HAP-1 (cell line): ENCODE results near the gene FLT4.
"Not testable (repeated sequence)": the region's sequence is repeated elsewhere in the genome, so short reads cannot be mapped to it uniquely, and the experiment has no call there.

ENCODE experiments used
- DNase-seq, 2 experiments: peaks; one replicate each; pipeline ENCODE4 v3.0.0-alpha.2; 2016 to 2020; ENCODE audit warnings: low spot score in 2 of 2
- H3K27me3 ChIP-seq: fragments of 250-450 bp; sonication (Bioruptor Pico); 2 replicates; pipeline ENCODE4 v1.5.1; 2020; ENCODE audit warnings: low read depth, mild to moderate bottlenecking, moderate library complexity
- H3K36me3 ChIP-seq: fragments of 250-450 bp; sonication (Bioruptor Pico); replicated peaks from 2 replicates; pipeline ENCODE4 v1.5.1; 2020; ENCODE audit warnings: mild to moderate bottlenecking
- H3K4me1 ChIP-seq: fragments of 250-450 bp; sonication (Bioruptor Pico); 2 replicates; pipeline ENCODE4 v1.5.1; 2020; ENCODE audit warnings: mild to moderate bottlenecking
- H3K4me3 ChIP-seq: fragments of 250-450 bp; sonication (Bioruptor Pico); 2 replicates; pipeline ENCODE4 v1.5.1; 2020; ENCODE audit warnings: mild to moderate bottlenecking, moderate library complexity
- H3K9me3 ChIP-seq: fragments of 250-450 bp; sonication (Bioruptor Pico); 2 replicates; pipeline ENCODE4 v1.5.1; 2020; ENCODE audit warnings: mild to moderate bottlenecking, moderate library complexity
- in situ Hi-C: fragments of 300-500 bp; cut with MboI; formaldehyde crosslinking; loops from 3 replicates; pipeline ENCODE4 v1.14.3; 2020; ENCODE audit warnings: low sequenced_read_pairs, inconsistent platforms, mixed read lengths

FLT4 gene

DNA sequence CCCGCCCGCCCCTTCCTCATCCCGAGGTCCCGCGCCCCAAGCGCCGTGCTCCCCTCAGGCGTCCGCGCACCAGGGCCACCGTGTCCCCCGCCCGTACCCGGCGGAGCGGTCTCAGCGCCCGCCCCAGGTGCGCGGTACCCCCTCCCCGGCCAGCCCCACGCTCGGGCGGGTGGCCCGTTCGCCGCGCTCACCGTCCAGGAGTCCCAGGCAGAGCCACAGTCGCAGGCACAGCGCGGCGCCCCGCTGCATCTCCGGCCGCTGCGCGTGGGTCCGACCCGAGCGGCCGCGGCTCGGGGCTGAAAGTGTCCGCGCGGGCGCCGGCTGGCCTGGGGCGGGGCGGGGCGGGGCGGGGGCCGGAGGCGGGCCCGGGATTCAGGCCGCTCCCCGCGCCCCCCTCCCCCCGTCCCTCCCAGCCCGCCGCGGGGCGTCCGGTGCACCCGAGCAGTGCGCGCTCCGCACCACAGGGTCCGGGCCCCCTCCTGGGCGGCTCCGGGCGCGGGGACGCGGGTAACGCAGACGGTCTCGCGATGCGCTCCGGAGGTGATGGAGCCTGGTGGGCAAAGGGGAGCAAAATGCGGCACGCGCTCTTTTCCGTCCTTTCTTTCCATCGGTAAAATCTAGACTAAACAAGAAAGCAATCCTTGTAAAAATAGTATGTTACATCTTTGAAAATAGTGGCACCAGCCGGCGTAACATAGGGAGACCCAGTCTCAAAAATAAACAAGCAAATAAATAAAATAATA lies at the start of gene FLT4:
Gene FLT4 (minus strand): TSS at position 304 of the 743 bp plus-strand sequence. CDS start 55 bp downstream, at position 249.
- DNase-seq: peak in 1 of 2 experiments; percentile 62
- Histone ChIP-seq H3K9me3 (no peaks in the 10 kb centered on the region), H3K36me3 (no peaks in the 10 kb centered on the region), H3K27me3 (peaks cover 6% of the 10 kb centered on the region), H3K4me3 (peak within 1 kb of the TSS; percentile 37), H3K4me1 (no peaks in the 10 kb centered on the region; the same call in 1 of the 2 replicates)
- in situ Hi-C loops: no loop called here

GRCh38 chr5:180699042-180699441 lies 49.6 kb upstream of the FLT4 start:
- no peaks in the 10 kb centered on the region for H3K27me3 ChIP-seq
- no peak for DNase-seq
- H3K36me3 ChIP-seq: no peaks in the 10 kb centered on the region
- H3K9me3 ChIP-seq: peaks cover 2% of the 10 kb centered on the region; the same call in 1 of the 2 replicates
- no peak overlapping the region for H3K4me3 ChIP-seq
- in situ Hi-C loops: no loop called here
- H3K4me1 ChIP-seq: no peaks in the 10 kb centered on the region; the same call in 1 of the 2 replicates

- no peak for DNase-seq
- in situ Hi-C loops: no loop called here
- Histone ChIP-seq H3K4me3 (no peak overlapping the region), H3K27me3 (no peaks in the 10 kb centered on the region), H3K4me1 (no peaks in the 10 kb centered on the region; the same call in 1 of the 2 replicates), H3K36me3 (no peaks in the 10 kb centered on the region), H3K9me3 (peaks cover 2% of the 10 kb centered on the region; the same call in 1 of the 2 replicates)
Measured at GRCh38 chr5:180696116-180696515, 46.7 kb upstream of the FLT4 start.

DNA sequence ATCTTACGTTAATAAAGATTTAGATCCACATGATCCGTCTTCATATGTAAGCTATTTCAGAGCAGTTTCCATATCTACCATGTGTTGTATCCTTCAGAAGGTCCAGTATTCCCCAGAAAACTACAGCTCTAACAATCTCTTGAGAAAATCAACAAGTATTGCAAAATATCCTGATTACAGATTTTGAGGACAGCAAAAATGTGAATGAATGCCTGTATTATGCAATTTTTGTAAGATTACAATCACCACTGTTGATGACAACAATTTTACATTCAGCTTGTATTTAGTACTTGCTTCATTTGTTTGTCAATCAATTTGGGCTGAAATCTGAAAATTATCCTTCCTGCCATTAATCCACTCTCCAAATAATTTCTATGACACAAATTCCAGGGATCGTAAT lies 43.0 kb upstream of the FLT4 start:
- H3K4me3 ChIP-seq: no peak overlapping the region
- H3K27me3 ChIP-seq: no peaks in the 10 kb centered on the region
- in situ Hi-C loops: no loop called here
- H3K4me1 ChIP-seq: no peaks in the 10 kb centered on the region; the same call in 1 of the 2 replicates
- peaks cover 2% of the 10 kb centered on the region; the same call in 1 of the 2 replicates for H3K9me3 ChIP-seq
- DNase-seq: no peak
- H3K36me3 ChIP-seq: no peaks in the 10 kb centered on the region

DNA sequence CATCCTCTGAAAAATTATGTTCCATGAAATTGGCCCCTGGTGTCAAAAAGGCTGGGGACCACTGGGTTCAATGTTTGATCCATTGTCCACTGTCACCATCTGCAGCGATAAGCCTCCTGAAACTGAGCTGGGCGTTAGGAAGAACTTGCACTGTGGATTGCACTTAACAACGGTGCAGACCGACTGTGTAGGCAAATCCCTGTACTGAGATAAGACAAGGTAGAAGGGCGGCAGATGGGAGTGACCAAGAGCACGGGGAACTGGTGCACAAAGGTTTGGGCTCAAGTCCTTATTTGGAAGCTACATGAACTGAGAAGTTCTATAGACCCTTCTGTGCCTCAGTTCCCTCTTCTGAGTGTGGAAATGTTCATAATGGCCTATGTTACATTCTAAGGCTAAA lies 41.6 kb upstream of the FLT4 start:
- no peaks in the 10 kb centered on the region for H3K36me3 ChIP-seq
- no peaks in the 10 kb centered on the region; the same call in 1 of the 2 replicates for H3K4me1 ChIP-seq
- H3K9me3 ChIP-seq: no peaks in the 10 kb centered on the region
- DNase-seq: no peak
- H3K4me3 ChIP-seq: no peak overlapping the region
- H3K27me3 ChIP-seq: no peaks in the 10 kb centered on the region
- in situ Hi-C loops: no loop called here

DNA sequence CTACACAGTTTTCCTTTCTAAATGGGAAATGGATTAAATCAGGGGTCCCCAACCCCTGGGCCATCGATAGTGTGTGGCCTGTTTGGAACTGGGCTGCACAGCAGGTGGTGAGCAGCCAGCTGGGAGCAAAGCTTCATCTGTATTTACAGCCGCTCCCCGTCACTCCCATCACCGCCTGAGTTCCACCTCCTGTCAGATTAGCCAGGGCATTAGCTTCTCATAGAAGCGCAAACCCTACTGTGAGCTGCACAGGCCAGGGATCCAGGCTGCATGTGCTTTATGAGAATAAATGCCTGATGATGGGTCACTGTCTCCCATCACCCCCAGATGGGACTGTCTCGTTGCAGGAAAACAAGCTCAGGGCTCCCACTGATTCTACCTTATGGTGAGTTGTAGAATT lies 41.2 kb upstream of the FLT4 start:
- no peaks in the 10 kb centered on the region for H3K36me3 ChIP-seq
- no peaks in the 10 kb centered on the region; the same call in 1 of the 2 replicates for H3K4me1 ChIP-seq
- no peaks in the 10 kb centered on the region for H3K27me3 ChIP-seq
- in situ Hi-C loops: no loop called here
- DNase-seq: no peak
- H3K9me3 ChIP-seq: no peaks in the 10 kb centered on the region
- H3K4me3 ChIP-seq: no peak overlapping the region

DNA sequence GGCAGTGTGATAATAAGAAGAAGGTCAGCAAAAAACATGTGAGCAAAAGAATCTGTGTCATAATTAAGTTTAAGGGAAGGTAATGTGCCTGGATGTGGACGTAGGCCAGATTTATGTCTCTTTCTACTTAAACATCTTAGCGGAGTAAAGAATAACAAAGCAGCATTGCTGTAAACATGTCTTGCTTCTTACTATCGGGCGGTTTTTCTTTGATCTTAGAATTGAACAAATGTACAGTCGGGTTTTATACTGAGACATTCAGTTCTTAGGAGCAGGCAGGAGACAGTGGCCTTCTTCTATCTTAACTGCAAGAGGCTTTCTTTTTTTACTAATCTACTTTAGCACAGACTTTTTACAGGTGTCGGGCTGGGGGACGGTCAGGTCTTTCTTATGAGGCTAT lies 40.4 kb upstream of the FLT4 start:
- no peak for DNase-seq
- no peak overlapping the region for H3K4me3 ChIP-seq
- no peaks in the 10 kb centered on the region for H3K27me3 ChIP-seq
- no peaks in the 10 kb centered on the region for H3K36me3 ChIP-seq
- H3K9me3 ChIP-seq: no peaks in the 10 kb centered on the region
- no peaks in the 10 kb centered on the region; the same call in 1 of the 2 replicates for H3K4me1 ChIP-seq
- in situ Hi-C loops: no loop called here

DNA sequence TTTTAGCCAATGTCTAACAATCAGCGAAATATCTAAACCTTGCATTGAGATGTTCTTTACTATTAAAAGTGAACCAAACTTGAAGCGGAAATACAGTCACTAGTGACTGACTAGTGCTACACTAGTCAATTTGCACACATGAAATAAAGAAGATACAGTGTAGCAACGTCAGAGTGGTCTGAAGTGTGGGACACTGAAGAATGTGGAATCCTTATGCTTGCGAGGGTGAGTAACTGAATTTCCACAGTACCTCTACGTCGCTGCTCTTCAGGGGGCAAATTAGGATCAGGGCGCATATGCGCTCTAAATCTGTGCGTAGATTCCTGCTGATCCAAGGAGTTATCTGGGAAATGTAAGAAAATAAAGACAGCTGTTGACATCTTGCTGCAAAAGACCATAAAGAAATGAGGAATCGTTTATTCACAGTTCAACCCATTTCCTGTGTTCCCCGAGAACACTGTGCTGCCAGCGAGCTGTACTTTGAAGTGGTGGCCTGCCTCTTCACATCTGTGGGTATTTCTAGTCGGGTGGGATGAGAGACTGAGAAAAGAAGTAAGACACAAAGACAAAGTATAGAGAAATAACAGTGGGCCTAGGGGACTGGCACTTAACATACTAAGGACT lies 39.8 kb upstream of the FLT4 start:
- H3K4me3 ChIP-seq: no peak overlapping the region
- no peaks in the 10 kb centered on the region for H3K9me3 ChIP-seq
- in situ Hi-C loops: no loop called here
- no peaks in the 10 kb centered on the region; the same call in 1 of the 2 replicates for H3K4me1 ChIP-seq
- no peaks in the 10 kb centered on the region for H3K36me3 ChIP-seq
- DNase-seq: no peak
- no peaks in the 10 kb centered on the region for H3K27me3 ChIP-seq

- H3K4me3 ChIP-seq: no peak overlapping the region
- in situ Hi-C loops: no loop called here
- H3K9me3 ChIP-seq: no peaks in the 10 kb centered on the region
- DNase-seq: no peak
- H3K27me3 ChIP-seq: no peaks in the 10 kb centered on the region
- no peaks in the 10 kb centered on the region for H3K36me3 ChIP-seq
- no peaks in the 10 kb centered on the region; the same call in 1 of the 2 replicates for H3K4me1 ChIP-seq
Measured at GRCh38 chr5:180688330-180689070, 39.1 kb upstream of the FLT4 start.

DNA sequence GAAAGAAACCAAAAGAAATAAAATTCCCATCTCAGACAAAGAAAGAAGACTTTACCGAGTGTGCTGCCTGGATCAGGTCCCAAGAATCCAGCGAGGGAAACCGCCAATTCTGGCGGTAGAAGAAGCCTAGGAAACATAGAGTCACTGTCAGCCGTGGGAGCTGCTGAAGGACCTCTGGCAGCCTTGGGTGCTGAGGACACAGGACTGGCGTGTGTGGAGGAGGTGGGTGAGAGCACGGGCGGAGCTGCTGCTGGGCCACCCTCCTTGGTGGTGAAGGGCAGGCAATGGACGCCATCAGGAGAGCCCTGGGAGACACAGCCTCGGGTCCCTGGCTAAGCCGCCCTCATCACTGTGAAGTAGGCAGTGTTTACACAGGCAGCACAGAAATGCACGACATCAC lies 37.4 kb upstream of the FLT4 start:
- H3K4me3 ChIP-seq, H3K9me3 ChIP-seq, H3K4me1 ChIP-seq, in situ Hi-C loops, DNase-seq, H3K27me3 ChIP-seq, H3K36me3 ChIP-seq: not testable (repeated sequence)

- Histone ChIP-seq H3K9me3 (no peaks in the 10 kb centered on the region), H3K27me3 (no peaks in the 10 kb centered on the region), H3K4me1 (no peaks in the 10 kb centered on the region; the same call in 1 of the 2 replicates), H3K36me3 (no peaks in the 10 kb centered on the region), H3K4me3 (no peak overlapping the region)
- in situ Hi-C loops: no loop called here
- DNase-seq: no peak
Measured at GRCh38 chr5:180684623-180685161, 35.3 kb upstream of the FLT4 start.

DNA sequence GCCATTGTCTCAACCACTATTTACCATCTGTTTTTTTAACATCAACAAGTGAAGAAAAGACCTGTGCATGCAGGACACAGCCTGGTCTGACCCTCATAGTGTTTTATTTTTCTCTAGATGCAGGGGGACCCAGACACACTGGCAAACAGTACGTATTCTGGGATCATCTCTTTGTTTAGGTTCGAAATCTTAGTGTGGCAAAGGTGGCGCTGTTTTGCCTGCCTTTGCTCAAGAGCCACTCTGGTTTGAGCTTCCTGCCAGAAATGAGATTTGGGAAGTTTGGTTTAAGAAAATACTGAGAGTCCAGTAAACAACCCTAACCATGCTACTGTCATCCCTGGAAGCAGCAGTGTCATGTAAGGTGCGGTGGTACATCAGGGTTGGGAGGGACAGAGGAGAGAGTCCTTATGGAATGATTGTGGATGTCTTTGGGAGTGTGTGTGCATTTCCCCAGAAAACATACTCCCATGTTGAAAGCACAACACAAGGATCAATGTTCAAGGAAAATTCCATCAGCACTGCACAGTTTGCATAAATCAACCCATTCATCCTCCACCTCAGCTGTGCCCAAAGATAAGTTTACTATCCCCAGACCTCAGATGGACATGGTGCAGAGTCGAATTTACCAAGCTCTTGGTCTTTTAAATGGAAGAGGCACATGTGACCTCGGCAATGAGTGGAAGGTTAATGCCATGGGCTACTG lies 34.0 kb upstream of the FLT4 start:
- H3K36me3 ChIP-seq: no peaks in the 10 kb centered on the region
- in situ Hi-C loops: no loop called here
- no peak for DNase-seq
- no peaks in the 10 kb centered on the region for H3K9me3 ChIP-seq
- no peaks in the 10 kb centered on the region for H3K4me1 ChIP-seq
- no peaks in the 10 kb centered on the region for H3K27me3 ChIP-seq
- no peak overlapping the region for H3K4me3 ChIP-seq

GRCh38 chr5:180682560-180682959 lies 33.2 kb upstream of the FLT4 start:
- H3K4me1 ChIP-seq: no peaks in the 10 kb centered on the region
- H3K4me3 ChIP-seq: no peak overlapping the region
- in situ Hi-C loops: no loop called here
- no peaks in the 10 kb centered on the region for H3K36me3 ChIP-seq
- H3K9me3 ChIP-seq: no peaks in the 10 kb centered on the region
- DNase-seq: no peak
- H3K27me3 ChIP-seq: no peaks in the 10 kb centered on the region
